Suprapubic skin (tissue), 3 donors: ENCODE data around the gene IQCM.
"Not testable (repeated sequence)": the region's sequence is repeated elsewhere in the genome, so short reads cannot be mapped to it uniquely, and the experiment has no call there.

Source experiments
- CTCF ChIP-seq, 2 donors: fragments of 200-600 bp in 1 of 2; fragments of 450-650 bp in 1 of 2; sonication (generic) in 1 of 2; IDR thresholded peaks; one replicate each; pipeline ENCODE4 v1.5.1; 2016 to 2019; ENCODE audit warnings: antibody characterized with exemption in 2 of 2, mild to moderate bottlenecking in 1 of 2, moderate library complexity in 1 of 2
- EP300 ChIP-seq: sonication (generic); formaldehyde crosslinking; IDR thresholded peaks from one replicate; pipeline ENCODE4 v1.6.1; 2017; ENCODE audit warnings: antibody characterized with exemption
- POLR2A ChIP-seq, 2 donors: fragments of 450-650 bp; IDR thresholded peaks; one replicate each; pipeline ENCODE4 v1.6.1; 2017; ENCODE audit warnings: antibody characterized with exemption in 2 of 2, mild to moderate bottlenecking in 2 of 2, moderate library complexity in 2 of 2

- not testable (repeated sequence) for TF ChIP-seq CTCF (IDR thresholded peaks at IDR 0.05); POLR2A (IDR thresholded peaks at IDR 0.05); EP300
Measured at GRCh38 chr4:149341117-149341516, 474.5 kb downstream of the IQCM start.
